Islet of Langerhans (tissue), 1 donor: ENCODE measurements around the gene TACC2.
"Not testable (repeated sequence)": the region's sequence is repeated elsewhere in the genome, so short reads cannot be mapped to it uniquely, and the experiment has no call there.

ENCODE experiments used
- FAIRE-seq: peaks from one replicate; lab custom pipeline; 2011; peaks lifted over from hg19 to GRCh38; lab: Jason Lieb, UNC

Gene TACC2

GRCh38 chr10:122062831-122063674 is 74.1 kb downstream of the TACC2 start:
- peak; percentile 90 for FAIRE-seq

- FAIRE-seq: not testable (repeated sequence)
Measured at GRCh38 chr10:122066337-122066939, 77.5 kb downstream of the TACC2 start.

DNA sequence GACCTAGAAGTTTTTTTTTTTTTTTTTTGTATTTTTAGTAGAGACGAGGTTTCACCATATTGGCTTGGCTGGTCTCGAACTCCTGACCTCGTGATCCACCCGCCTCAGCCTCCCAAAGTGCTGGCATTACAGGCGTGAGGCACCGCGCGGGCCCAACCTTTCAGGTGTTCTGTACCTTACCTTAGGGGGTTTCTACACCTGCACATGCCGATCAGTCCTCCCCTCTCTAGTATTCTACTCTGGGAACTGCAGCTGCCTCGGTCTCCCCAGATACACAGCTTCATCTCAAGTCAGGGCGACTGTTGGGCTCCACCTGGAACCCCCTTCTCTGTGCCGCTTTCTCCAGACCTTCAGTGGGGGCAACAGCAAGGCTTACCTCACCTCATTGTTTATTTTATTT is 79.9 kb downstream of the TACC2 start:
- FAIRE-seq: no peak

GRCh38 chr10:122072491-122072890 is 83.5 kb downstream of the TACC2 start:
- FAIRE-seq: no peak

DNA sequence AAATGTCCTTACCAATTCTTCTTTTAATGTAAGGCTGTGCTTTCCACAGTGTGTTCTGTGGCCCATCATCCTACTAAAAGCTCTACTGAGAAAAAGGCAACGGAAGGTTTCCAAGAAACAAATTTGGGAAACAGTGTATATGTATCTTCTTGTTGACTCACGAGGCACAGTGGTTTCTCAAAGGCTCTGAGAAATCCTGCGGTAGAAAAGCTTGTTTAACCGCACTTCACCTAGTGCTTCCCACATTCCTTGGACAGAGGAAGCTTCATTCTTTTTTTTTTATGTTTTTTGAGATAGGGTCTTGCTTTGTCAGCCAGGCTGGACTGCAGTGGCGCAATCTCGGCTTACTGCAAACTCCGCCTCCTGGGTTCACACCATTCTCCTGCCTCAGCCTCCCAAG is 84.5 kb downstream of the TACC2 start:
- no peak for FAIRE-seq

- no peak for FAIRE-seq
Measured at GRCh38 chr10:122075171-122075570, 86.2 kb downstream of the TACC2 start.

DNA sequence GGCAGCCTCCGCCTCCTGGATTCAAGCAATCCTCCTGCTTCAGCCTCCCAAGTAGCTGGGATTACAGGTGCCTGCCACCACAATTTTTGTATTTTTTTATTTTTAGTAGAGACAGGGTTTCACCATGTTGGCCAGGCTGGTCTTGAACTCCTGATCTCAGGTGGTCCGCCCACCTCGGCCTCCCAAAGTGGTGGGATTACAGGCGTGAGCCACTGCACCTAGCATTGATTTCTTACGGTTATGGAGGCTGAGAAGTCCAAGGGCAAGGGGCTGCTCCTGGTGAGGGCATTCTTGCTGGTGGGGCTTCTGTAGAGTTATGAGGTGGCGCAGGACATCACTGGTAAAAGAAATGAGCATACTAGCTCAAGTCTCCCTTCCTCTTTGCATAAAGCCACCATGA is 86.9 kb downstream of the TACC2 start:
- not testable (repeated sequence) for FAIRE-seq

DNA sequence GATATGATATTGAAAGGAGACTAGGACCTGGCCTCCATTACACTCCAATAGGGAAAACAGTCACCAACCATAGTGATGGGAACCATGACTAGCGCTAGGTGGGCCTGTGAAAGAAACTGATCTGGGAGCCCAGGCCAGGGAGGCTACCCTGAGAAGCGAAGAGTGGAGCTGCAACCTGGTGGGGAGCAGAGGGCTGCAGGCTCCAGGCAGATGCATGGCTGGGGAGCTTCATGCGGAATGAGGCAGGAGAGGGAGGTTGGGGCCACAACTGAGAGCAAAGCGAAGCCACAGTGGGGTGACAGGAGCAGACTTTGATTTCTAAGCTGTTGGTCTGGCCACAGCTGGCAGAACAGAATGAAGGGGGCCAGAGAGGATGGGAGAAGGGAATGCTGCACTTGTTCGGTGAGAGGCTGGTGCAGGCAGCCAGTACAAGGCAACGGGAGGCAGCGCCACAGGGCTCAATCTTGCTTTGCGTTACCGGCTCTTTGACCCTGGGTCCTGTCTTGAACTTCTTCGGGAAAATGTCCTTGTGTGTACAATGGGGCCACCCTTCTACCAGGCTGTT is 88.4 kb downstream of the TACC2 start:
- no peak for FAIRE-seq

DNA sequence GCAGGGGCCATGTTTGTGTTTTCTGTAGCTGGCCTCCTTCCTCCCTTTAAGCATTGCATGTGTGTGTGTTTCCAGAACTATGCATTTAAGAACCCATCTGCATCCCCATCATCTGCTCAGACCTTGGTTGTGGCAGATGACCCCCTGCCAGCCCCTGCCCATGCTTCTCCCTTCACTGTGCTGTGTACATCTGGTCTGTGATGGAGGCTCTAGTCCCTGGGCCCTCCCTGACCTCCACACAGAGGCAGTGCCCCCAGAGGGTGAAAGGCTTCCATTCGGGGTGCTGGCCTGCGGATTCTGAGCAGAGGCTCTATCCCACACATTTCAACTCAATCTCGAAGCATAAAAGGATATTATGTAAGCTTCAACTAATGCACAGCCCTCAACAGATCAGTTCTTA is 89.4 kb downstream of the TACC2 start:
- FAIRE-seq: no peak

- no peak for FAIRE-seq
Measured at GRCh38 chr10:122078965-122079795, 90.2 kb downstream of the TACC2 start.

- FAIRE-seq: no peak
Measured at GRCh38 chr10:122082616-122083477, 93.9 kb downstream of the TACC2 start.

- no peak for FAIRE-seq
Measured at GRCh38 chr10:122083478-122084025, 94.6 kb downstream of the TACC2 start.

GRCh38 chr10:122084286-122085041 is 95.5 kb downstream of the TACC2 start:
- FAIRE-seq: no peak

DNA sequence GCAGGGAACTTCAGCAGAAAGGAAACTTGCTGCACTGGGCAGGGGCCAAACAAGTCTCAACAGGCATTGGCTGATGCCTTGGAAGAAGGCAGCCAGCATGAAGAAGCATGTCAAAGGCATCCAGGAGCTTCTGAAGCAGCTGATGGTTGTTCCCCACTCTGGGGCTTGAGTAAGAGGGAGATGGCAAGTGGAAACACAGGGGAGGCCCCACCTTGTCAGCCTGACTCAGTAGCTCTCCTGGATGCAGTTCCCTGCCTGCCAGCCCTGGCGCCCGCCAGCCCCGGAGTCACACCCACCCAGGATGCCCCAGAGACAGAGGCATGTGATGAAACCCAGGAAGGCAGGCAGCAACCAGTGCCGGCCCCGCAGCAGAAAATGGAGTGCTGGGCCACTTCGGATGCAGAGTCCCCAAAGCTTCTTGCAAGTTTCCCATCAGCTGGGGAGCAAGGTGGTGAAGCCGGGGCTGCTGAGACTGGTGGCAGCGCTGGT is 96.5 kb downstream of the TACC2 start:
- FAIRE-seq: no peak

GRCh38 chr10:122086416-122087240 is 97.7 kb downstream of the TACC2 start:
- no peak for FAIRE-seq

GRCh38 chr10:122087436-122087835 is 98.5 kb downstream of the TACC2 start:
- no peak for FAIRE-seq

GRCh38 chr10:122089311-122090017 is 100.5 kb downstream of the TACC2 start:
- FAIRE-seq: no peak

DNA sequence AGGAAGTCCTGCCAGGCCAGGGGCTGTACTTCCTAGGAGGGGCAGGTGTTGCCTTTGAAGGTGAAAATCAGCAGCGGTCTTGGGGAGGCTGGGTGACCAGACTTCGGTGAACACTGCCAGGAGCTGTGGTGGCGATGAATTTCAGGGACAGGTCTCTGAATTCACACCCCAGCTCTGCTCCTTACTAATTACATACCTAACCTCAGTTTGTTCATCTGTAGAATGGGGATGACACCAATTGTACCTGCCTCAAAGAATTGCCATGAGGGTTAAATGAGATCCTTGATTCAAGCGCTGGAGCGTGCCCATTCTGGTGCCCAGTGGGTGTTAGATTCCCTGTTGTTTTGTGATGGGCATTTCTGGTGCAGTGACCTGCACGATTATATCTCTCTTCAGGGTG is 102.8 kb downstream of the TACC2 start:
- no peak for FAIRE-seq

- FAIRE-seq: no peak
Measured at GRCh38 chr10:122093076-122093475, 104.1 kb downstream of the TACC2 start.
